Measurements from ENCODE around the gene SOS1.
"Not testable (repeated sequence)": the region's sequence is repeated elsewhere in the genome, so short reads cannot be mapped to it uniquely, and the experiment has no call there.

Gene SOS1

GRCh38 chr2:39120771-39121522 is at the start of gene SOS1:
Gene SOS1 (minus strand): TSS chr2:39121051. CDS start chr2:39120422, 629 bp downstream.
- DNase-seq (ENCODE audit: low spot score), result peak; percentile 91

- no peak for DNase-seq (ENCODE audit: low spot score)
These were observed 43.2 kb upstream of the SOS1 start for GRCh38 chr2:39164089-39164488.

GRCh38 chr2:39160982-39161381 is 40.1 kb upstream of the SOS1 start:
- DNase-seq (ENCODE audit: low spot score), result no peak

- no peak for DNase-seq (ENCODE audit: low spot score)
These were observed 38.4 kb upstream of the SOS1 start for GRCh38 chr2:39159283-39159682.

GRCh38 chr2:39158351-39158750 is 37.5 kb upstream of the SOS1 start:
- no peak for DNase-seq (ENCODE audit: low spot score)

GRCh38 chr2:39156846-39157245 is 36.0 kb upstream of the SOS1 start:
- DNase-seq (ENCODE audit: low spot score), result no peak

- DNase-seq (ENCODE audit: low spot score), result no peak
These were observed 35.3 kb upstream of the SOS1 start for GRCh38 chr2:39156107-39156506.

- not testable (repeated sequence) for DNase-seq (ENCODE audit: low spot score)
These were observed 34.7 kb upstream of the SOS1 start for GRCh38 chr2:39155573-39155972.

GRCh38 chr2:39154944-39155343 is 34.1 kb upstream of the SOS1 start:
- no peak for DNase-seq (ENCODE audit: low spot score)

GRCh38 chr2:39153312-39153711 is 32.5 kb upstream of the SOS1 start:
- no peak for DNase-seq (ENCODE audit: low spot score)

- no peak for DNase-seq (ENCODE audit: low spot score)
These were observed 31.7 kb upstream of the SOS1 start for GRCh38 chr2:39152504-39152903.

GRCh38 chr2:39150890-39151497 is 30.1 kb upstream of the SOS1 start:
- DNase-seq (ENCODE audit: low spot score), result peak; percentile 38

- DNase-seq (ENCODE audit: low spot score), result no peak
These were observed 29.3 kb upstream of the SOS1 start for GRCh38 chr2:39150102-39150562.

GRCh38 chr2:39146630-39147029 is 25.8 kb upstream of the SOS1 start:
- DNase-seq (ENCODE audit: low spot score), result no peak

GRCh38 chr2:39145906-39146421 is 25.1 kb upstream of the SOS1 start:
- DNase-seq (ENCODE audit: low spot score), result no peak

GRCh38 chr2:39144416-39144815 is 23.6 kb upstream of the SOS1 start:
- DNase-seq (ENCODE audit: low spot score), result no peak

- DNase-seq (ENCODE audit: low spot score), result no peak
These were observed 22.2 kb upstream of the SOS1 start for GRCh38 chr2:39142904-39143605.

- no peak for DNase-seq (ENCODE audit: low spot score)
These were observed 20.8 kb upstream of the SOS1 start for GRCh38 chr2:39141334-39142271.

- DNase-seq (ENCODE audit: low spot score), result not testable (repeated sequence)
These were observed 20.1 kb upstream of the SOS1 start for GRCh38 chr2:39140948-39141333.

GRCh38 chr2:39140322-39140847 is 19.5 kb upstream of the SOS1 start:
- no peak for DNase-seq (ENCODE audit: low spot score)

GRCh38 chr2:39139511-39140237 is 18.8 kb upstream of the SOS1 start:
- no peak for DNase-seq (ENCODE audit: low spot score)
